Cardiac fibroblast (primary cell): ENCODE data around the gene CCL8.

Experiments used
- DNase-seq, 2 donors: peaks; one replicate each; pipeline versions ENCODE4 v3.0.0 to v3.0.0-alpha.2; 2010; ENCODE audit warnings: low read depth in 2 of 2
- H3K4me3 ChIP-seq, 2 donors: replicated peaks in 1 of 2; 1 replicate in 1 of 2; 2 replicates in 1 of 2; pipeline ENCODE4 v1.5.1; 2011; ENCODE audit warnings: low read depth in 2 of 2, low read length in 2 of 2, mild to moderate bottlenecking in 2 of 2, moderate library complexity in 1 of 2
- CTCF ChIP-seq: IDR thresholded peaks from one replicate; pipeline ENCODE4 v1.5.1; 2011; ENCODE audit warnings: low read depth, mild to moderate bottlenecking, low read length, inconsistent platforms

The CCL8 gene

GRCh38 chr17:34302636-34303035, 16.6 kb upstream of the CCL8 start:
- H3K4me3 ChIP-seq, result no peak overlapping the region
- TF ChIP-seq CTCF, result no peak
- no peak for DNase-seq

GRCh38 chr17:34303606-34304005, 15.6 kb upstream of the CCL8 start:
- no peak overlapping the region for H3K4me3 ChIP-seq
- TF ChIP-seq CTCF, result no peak
- no peak for DNase-seq

DNA sequence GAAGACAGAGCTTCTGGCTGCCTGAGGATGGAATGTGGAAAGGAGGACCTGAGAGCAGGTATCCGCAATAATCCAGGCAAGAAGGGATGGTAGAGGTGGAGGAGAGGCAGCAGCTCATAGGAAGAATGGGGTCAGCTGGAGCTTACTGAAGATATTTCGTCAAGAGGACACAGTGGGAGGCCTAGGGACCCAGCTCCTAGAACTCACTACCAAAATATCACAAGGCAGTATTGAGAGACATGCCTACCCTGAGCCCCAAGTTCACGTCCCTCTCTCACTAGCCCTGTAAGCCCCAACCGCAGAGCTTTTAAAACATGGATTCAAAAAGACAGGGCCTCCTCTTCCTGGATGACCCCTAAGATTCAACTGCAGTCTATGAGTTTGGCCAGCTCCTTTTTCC, 14.2 kb upstream of the CCL8 start:
- no peak overlapping the region for H3K4me3 ChIP-seq
- DNase-seq, result no peak
- TF ChIP-seq CTCF, result no peak

DNA sequence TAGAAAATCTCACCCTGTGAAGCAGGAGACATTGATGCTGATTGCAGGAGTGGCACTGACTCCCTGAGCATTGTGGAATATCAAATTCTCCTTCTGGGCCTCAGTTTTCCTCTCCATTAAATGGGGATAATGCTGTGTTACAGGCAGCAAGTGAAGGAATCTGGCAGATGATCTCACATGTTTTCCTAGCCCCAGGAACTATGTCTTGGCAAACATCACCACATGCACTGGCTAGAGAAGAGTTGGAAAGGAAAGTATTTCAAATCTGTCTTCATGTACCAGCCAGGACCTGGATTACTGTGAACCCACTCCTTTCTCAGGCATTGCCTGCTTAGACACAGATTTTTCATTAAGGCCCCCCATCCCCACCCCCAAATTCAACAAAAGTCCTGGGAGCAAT, 13.6 kb upstream of the CCL8 start:
- TF ChIP-seq CTCF, result no peak
- peak; percentile 40 to 41 for DNase-seq
- H3K4me3 ChIP-seq, result no peak overlapping the region

DNA sequence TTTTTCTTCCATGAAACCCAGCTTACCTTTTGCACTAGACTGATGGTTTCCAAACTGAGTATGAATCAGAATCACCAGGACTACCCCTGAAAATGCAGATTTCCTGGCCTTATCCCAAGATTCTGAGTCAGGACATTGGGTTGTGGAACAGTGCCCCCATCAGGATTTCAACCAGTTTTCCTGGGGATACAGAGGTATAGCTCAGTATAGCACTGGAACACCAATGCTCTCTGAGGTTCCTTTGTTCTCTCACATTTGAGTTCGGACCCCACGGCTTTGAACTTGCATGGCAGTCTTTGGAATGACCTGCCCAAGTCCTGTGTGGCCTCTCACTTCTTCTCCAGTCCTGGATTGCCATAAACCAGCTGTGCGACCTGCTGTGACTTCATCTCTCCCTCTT, 12.8 kb upstream of the CCL8 start:
- TF ChIP-seq CTCF, result peak; percentile 47
- H3K4me3 ChIP-seq, result no peak overlapping the region
- DNase-seq, result peak; percentile 89 to 94

DNA sequence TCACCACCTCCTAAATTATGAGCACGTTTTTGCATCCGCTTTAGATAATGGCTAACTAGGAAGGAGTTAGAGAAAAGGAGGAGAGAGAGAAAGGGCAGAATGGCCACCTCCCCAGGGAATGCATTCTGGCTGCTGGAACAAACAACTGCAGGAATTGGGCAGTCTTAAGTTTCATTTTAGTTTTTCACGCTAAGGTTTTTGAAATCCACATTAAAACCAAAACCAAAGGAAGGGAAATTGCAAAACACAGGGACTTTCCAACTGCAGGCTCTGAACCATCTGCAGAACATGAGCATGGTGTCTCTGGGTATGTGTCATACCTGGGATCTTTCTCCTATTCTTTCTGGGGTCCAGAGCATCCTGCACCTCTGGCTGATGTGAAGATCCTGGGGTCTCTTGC, 12.1 kb upstream of the CCL8 start:
- no peak overlapping the region for H3K4me3 ChIP-seq
- TF ChIP-seq CTCF, result no peak
- DNase-seq, result peak; percentile 86 to 95

DNA sequence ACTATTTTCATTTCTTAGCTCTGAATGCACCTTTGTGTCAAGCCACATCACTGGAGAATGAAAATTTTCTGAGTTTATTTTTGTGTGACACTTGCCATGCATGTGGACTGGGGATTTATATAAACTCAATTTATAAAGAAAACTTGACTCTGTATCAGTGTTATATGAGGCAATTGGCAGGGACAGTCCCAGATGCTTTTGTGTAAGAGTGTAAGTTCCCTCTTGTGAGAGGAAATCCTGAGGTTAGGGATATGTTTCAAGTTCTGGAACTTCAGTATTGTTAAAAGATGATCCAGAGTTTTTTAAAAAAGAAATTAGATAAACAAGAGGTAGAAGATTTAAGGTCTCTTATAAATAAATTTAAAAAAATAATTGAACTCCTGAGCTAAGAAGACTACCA, 10.9 kb upstream of the CCL8 start:
- no peak for TF ChIP-seq CTCF
- peak in 1 of 2 donors; percentile 63 for DNase-seq
- no peak overlapping the region for H3K4me3 ChIP-seq
